ENCODE measurements around the gene MYO16.

MYO16 gene

DNA sequence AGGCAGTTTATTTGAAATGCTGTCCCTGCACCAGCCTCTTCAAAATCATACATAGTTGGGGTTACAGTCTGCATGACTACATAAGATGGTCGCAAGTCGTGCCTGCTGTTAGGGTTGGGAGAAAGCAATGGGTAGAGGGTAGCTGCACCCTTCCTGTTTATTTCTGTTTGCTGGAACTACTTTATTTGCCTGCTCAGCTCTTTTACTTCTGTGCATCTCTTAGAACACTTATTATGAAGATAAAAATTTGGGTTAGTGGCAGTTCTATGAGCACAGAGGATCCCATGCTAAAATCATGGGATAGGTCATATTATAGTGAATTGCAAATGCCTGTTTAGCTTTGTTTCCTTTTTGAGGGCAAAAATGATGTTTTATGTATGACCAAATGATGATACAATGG is 160.1 kb downstream of the MYO16 start:
- no peak for FAIRE-seq
- DNase-seq (ENCODE audit: low spot score) = no peak

DNA sequence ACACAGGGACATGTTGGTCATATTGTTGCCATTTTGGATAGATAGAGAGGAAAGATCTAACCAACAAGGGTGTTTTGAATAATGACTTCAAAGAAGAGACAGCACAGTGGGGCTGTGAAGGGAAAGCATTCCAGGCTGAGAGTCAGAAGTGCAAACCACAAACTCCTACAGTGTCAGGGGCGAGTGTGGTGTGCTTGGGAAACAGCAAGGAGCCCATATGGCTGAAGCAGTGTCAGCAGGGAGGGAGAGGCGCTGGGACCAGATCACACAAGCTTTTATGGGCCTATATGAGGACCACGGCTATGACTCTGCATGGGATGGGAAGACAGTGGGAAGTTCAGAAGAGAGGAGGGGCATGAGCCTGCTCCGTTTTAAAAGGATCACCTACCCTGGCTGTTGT is 166.4 kb downstream of the MYO16 start:
- no peak for FAIRE-seq
- no peak for DNase-seq (ENCODE audit: low spot score)

DNA sequence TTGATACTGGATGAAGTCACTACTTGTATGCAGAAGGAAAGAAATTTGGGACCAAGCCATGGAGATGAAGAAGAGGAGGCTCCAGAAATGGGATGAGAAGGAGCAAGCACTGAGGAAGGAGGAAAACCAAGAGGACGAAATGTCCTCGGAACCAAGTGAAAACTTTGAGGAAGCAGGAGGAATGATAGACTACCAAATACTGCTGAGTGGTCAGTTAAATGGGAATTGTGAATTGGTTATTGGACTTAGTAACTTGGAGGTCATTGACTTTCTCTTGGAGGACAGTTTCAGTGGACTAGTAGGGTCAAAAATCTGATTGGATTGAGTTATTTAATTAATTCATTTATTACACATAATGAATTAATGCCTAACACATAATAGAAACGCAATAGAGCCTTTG is 167.9 kb downstream of the MYO16 start:
- FAIRE-seq = no peak
- no peak for DNase-seq (ENCODE audit: low spot score)

DNA sequence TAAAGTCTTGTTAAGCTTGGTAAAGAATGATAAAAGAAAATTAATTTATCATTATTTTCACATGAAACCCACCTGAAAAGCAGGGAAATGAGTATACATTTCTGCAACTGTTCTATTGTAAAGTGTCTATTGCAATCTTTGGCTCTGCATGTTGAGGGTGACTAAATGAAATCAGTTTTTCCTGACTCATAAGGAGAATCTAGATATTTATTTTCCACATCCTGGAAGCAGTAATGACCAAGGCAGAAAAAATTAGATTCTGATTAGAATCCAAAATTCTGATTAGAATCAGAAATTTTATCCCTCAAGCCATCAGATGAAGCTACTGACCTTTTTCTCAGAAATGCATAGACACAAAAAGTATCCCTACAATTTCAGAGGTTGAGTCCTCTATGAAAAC is 178.4 kb downstream of the MYO16 start:
- no peak for DNase-seq (ENCODE audit: low spot score)

DNA sequence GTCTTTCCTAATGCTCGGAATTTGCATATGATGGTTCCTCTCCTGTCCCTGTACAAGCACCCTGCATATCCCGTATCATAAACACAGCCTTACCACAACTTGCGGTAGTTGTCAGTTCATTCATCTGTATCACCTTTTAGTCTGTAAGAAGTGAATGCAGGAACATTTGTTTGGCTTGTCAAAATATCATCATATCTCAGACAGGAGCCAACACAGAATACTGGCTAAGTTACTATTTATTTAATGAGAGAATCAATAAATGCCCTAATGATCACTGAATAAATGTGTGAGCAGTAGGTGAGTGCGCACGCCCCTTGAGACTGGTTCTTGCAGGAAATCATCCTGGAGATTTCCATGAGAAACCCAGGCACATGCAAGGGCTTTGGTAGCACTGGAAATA is 182.8 kb downstream of the MYO16 start:
- DNase-seq (ENCODE audit: low spot score) (no peak), FAIRE-seq (no peak)

More for the DNA sequence above, 178.4 kb downstream of the MYO16 start:
- no peak for FAIRE-seq

DNA sequence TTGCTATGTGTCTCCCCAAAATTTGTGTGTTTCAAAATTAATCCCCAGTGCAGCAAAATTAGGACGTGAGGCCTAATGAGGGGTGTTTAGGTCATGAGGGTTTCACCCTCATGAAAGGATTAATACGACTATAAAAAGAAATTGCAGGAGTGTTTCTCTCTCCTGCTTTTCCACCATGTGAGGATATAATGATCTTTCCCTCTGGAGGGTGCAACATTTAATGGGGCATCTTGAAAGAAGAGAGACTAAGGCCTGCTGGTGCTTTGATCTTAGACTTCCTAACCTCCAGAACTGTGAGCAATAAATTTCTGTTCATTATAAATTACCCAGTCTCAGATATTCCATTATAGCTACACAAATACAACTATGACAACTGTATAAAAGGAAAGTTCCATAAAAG is 183.2 kb downstream of the MYO16 start:
- no peak for FAIRE-seq
- no peak for DNase-seq (ENCODE audit: low spot score)

GRCh38 chr13:108813587-108814170 is 184.3 kb downstream of the MYO16 start:
- FAIRE-seq (no peak), DNase-seq (ENCODE audit: low spot score) (no peak)

DNA sequence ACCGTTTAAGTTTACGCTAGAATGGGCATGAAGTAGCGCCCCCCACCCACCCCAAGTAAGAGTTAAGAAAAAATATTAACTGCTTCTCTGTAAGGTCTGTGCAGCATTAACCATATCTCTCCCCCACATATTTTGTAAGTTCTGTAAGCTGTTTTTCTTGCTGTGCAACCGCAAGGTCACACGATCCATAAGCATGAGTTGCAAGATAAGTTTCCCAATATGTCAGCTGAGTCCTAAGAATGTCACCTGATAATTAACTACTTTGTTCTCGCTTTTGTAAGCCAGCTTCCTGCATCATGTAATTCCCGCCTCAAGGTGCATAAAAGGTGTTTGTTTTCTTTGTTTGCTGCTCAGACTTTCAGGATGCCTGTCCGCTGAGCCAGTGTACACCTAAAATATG is 187.0 kb downstream of the MYO16 start:
- DNase-seq (ENCODE audit: low spot score) (peak; percentile 41), FAIRE-seq (no peak)

DNA sequence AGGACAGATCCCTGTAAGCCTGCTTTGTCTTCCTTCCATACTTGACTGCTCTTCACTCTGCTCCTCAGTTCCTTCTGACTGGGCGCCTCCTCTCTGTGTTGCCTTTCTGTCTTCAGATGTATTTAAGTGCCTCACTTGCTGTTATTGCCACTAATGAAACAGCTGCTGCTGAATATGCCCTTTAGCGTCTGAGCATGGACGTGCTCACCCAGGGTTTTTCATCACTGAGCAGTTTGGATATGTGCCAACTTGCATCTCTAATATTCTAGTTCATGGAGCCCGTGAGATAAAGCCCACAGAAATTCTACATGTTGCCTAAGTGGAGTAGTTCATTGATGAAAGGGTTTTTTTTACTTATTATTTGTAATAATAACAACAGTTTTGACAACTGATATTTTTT is 198.2 kb downstream of the MYO16 start:
- DNase-seq (ENCODE audit: low spot score) (no peak), FAIRE-seq (no peak)

GRCh38 chr13:108828086-108828815 is 198.8 kb downstream of the MYO16 start:
- DNase-seq (ENCODE audit: low spot score) = no peak
- FAIRE-seq = no peak

GRCh38 chr13:108830916-108831315 is 201.5 kb downstream of the MYO16 start:
- FAIRE-seq (no peak), DNase-seq (ENCODE audit: low spot score) (no peak)

GRCh38 chr13:108833531-108833930 is 204.1 kb downstream of the MYO16 start:
- DNase-seq (ENCODE audit: low spot score) (no peak), FAIRE-seq (no peak)

- DNase-seq (ENCODE audit: low spot score) (no peak), FAIRE-seq (no peak)
Observed at GRCh38 chr13:108834193-108834592, 204.8 kb downstream of the MYO16 start.

DNA sequence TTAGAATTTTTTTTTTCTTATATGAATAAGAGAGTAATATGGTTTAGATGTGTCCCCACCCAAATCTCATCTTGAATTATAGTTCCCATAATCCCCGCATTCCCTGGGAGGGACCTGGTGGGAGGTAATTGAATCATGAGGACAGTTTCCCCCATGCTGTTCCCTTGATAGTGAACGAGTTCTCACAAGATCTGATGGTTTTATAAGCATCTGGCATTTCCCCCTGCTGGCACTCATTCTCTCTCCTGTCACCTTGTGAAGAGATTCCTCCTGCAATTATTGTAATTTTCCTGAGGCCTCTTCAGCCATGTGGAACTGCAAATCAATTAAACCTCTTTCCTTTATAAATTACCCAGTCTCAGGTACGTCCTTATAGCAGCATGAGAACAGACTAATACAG is 205.7 kb downstream of the MYO16 start:
- FAIRE-seq (no peak), DNase-seq (ENCODE audit: low spot score) (no peak)

DNA sequence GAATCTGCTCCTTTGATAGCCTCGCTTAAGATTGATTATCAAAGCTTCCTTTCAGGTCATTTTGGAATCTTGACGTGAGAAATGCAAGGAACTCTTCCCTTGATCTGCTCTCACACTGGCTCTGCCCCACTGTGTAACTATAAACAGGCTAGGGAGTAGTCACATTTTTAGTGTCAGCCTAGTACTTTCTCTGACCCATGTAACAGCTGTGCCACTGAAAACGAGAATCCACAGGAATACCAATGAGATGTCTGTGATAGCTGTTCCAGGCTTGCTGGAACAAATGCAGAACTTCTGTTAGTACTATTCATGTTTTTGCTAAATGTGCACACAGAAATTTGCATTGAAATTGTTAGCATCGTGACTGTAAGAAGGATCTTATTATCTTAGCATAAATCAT is 221.3 kb downstream of the MYO16 start:
- DNase-seq (ENCODE audit: low spot score) (no peak), FAIRE-seq (no peak)

DNA sequence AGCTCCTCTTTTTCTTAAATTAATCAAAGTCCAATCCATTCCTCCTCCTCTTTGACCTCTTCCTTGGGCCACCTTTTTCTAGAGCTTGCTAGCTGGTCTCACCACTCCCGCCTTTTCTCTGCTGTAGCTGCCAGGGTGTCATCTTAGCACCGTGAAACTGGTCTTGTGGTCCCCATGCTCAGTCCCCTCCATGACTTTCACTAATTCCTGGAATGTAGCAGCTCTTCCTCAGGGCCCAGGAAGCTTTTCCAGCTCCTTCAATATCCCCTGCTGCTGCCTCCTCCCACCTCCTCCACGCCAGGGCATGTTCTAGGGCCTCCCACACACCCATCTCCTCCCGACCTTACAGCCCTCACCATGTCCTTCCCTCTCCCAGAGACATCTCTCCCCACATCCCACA is 222.2 kb downstream of the MYO16 start:
- DNase-seq (ENCODE audit: low spot score) (no peak), FAIRE-seq (no peak)

DNA sequence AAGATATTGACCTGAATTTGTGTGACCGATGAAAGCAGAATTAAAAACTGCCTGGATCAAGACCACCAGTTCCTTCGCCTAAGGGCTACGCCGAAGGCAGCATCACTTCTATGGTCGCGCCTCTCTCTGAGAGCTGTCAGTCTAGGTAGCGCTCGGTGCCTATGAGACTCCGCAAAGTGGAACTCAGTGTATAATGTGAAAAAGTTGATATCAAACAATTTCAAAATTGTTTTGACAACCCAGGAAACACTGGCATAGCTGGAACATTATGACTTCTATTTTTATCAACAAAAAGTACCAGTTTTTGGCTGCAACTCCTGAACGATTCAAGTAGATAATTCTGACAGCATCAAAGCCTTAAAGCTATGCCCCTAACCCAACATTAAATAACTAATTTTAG is 223.6 kb downstream of the MYO16 start:
- FAIRE-seq (no peak), DNase-seq (ENCODE audit: low spot score) (no peak)

GRCh38 chr13:108855737-108856387 is 226.5 kb downstream of the MYO16 start:
- no peak for DNase-seq (ENCODE audit: low spot score)

DNA sequence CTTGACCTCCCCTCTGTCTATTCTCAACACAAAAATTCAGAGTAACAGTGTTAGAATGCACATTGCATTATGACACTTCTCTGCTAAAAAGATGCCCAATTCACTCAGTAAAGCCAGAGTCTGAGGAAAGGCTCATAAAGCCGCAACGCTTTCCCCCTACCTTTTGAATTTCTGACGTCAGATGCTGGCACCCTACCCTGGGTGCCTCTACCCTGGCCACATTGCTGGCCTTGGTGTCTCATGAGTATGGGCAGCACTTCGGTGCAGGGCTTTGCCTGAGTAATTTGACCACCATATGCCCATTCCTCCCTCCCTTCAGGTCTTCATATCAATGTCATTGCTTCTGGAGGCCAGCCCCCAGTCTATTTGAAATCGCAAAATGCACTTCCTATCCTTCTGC is 229.3 kb downstream of the MYO16 start:
- DNase-seq (ENCODE audit: low spot score) = no peak
- no peak for FAIRE-seq

More at GRCh38 chr13:108855737-108856387, 226.5 kb downstream of the MYO16 start:
- FAIRE-seq = no peak

GRCh38 chr13:108859197-108860012 is 230.0 kb downstream of the MYO16 start:
- DNase-seq (ENCODE audit: low spot score) = no peak
- no peak for FAIRE-seq

GRCh38 chr13:108860418-108860817 is 231.0 kb downstream of the MYO16 start:
- DNase-seq (ENCODE audit: low spot score) (no peak), FAIRE-seq (no peak)

- FAIRE-seq (no peak), DNase-seq (ENCODE audit: low spot score) (no peak)
Observed at GRCh38 chr13:108877300-108877699, 247.9 kb downstream of the MYO16 start.
